Brain pericyte (primary cell): ENCODE data around the gene TPRN.

Source experiments
- DNase-seq: peaks from one replicate; pipeline ENCODE4 v3.0.0-alpha.2; 2012; ENCODE audit warnings: low read depth, low spot score

The TPRN gene

GRCh38 chr9:137161558-137162486 is 38.7 kb downstream of the TPRN start:
- no peak for DNase-seq

GRCh38 chr9:137160716-137161557 is 39.6 kb downstream of the TPRN start:
- no peak for DNase-seq

GRCh38 chr9:137160054-137160425 is 40.5 kb downstream of the TPRN start:
- no peak for DNase-seq

GRCh38 chr9:137159105-137160053 is 41.2 kb downstream of the TPRN start:
- no peak for DNase-seq

- no peak for DNase-seq
Measured at GRCh38 chr9:137158625-137159024, 41.9 kb downstream of the TPRN start.

- DNase-seq, result no peak
Measured at GRCh38 chr9:137157618-137158415, 42.7 kb downstream of the TPRN start.

- no peak for DNase-seq
Measured at GRCh38 chr9:137156567-137157375, 43.8 kb downstream of the TPRN start.

- DNase-seq, result no peak
Measured at GRCh38 chr9:137152844-137153405, 47.6 kb downstream of the TPRN start.

GRCh38 chr9:137150617-137151457 is 49.7 kb downstream of the TPRN start:
- no peak for DNase-seq

- DNase-seq, result no peak
Measured at GRCh38 chr9:137149942-137150616, 50.5 kb downstream of the TPRN start.

- no peak for DNase-seq
Measured at GRCh38 chr9:137149363-137149762, 51.2 kb downstream of the TPRN start.

- no peak for DNase-seq
Measured at GRCh38 chr9:137148661-137149060, 51.9 kb downstream of the TPRN start.

- no peak for DNase-seq
Measured at GRCh38 chr9:137148242-137148641, 52.3 kb downstream of the TPRN start.

GRCh38 chr9:137147793-137148160 is 52.8 kb downstream of the TPRN start:
- DNase-seq, result no peak

GRCh38 chr9:137147091-137147792 is 53.3 kb downstream of the TPRN start:
- DNase-seq, result no peak

- no peak for DNase-seq
Measured at GRCh38 chr9:137146527-137146918, 54.0 kb downstream of the TPRN start.

- DNase-seq, result no peak
Measured at GRCh38 chr9:137145731-137146526, 54.6 kb downstream of the TPRN start.
